Common myeloid progenitor, CD34-positive (primary cell): Measurements from ENCODE around the gene NOTCH3.

Source experiments
- CTCF ChIA-PET: fragments of 350-600 bp; sonication (Branson Sonifier 250); formaldehyde crosslinking; loops from one replicate; lab custom pipeline; 2021; ENCODE audit warnings: antibody characterized with exemption; lab: Charles Lee
- POLR2A ChIA-PET: fragments of 350-600 bp; sonication (Branson Sonifier 250); formaldehyde crosslinking; loops from one replicate; lab custom pipeline; 2021; ENCODE audit warnings: antibody characterized with exemption; lab: Charles Lee
- DNase-seq, 3 donors: peaks; one replicate each; pipeline versions ENCODE4 v3.0.0 to v3.0.0-alpha.2; 2013
- H3K27ac ChIP-seq, 2 experiments: 1 replicate in 1 of 2; 2 replicates in 1 of 2; pipeline ENCODE4 v1.7.0; 2013; ENCODE audit warnings: inconsistent platforms in 2 of 2, low read length in 2 of 2, mild to moderate bottlenecking in 2 of 2, low read depth in 1 of 2, moderate library complexity in 1 of 2; ENCODE audit not compliant: severe bottlenecking in 2 of 2, insufficient read depth in 1 of 2, poor library complexity in 1 of 2
- H3K27me3 ChIP-seq, 5 experiments: replicated peaks in 2 of 5; 1 replicate in 3 of 5; 2 replicates in 2 of 5; pipeline versions ENCODE4 v1.6.1 to v1.7.0; 2013; ENCODE audit warnings: low read length in 4 of 5, mild to moderate bottlenecking in 2 of 5, moderate library complexity in 2 of 5, inconsistent platforms in 1 of 5; ENCODE audit not compliant: insufficient read depth in 5 of 5, control insufficient read depth in 4 of 5
- H3K36me3 ChIP-seq, 4 experiments: 1 replicate in 2 of 4; 2 replicates in 2 of 4; pipeline versions ENCODE4 v1.6.1 to v1.7.0; 2013; ENCODE audit warnings: low read length in 3 of 4, control low read depth in 1 of 4, mild to moderate bottlenecking in 1 of 4; ENCODE audit not compliant: control insufficient read depth in 4 of 4, insufficient read depth in 4 of 4
- H3K4me1 ChIP-seq, 4 experiments: 1 replicate in 3 of 4; 2 replicates in 1 of 4; pipeline versions ENCODE4 v1.6.1 to v1.7.1; 2013; ENCODE audit warnings: low read length in 3 of 4, mild to moderate bottlenecking in 3 of 4, control low read depth in 1 of 4, inconsistent platforms in 1 of 4, moderate library complexity in 1 of 4; ENCODE audit not compliant: control insufficient read depth in 4 of 4, insufficient read depth in 4 of 4; ENCODE audit errors: control extremely low read depth in 1 of 4
- H3K4me3 ChIP-seq, 7 experiments: 1 replicate in 4 of 7; 2 replicates in 3 of 7; pipeline versions ENCODE4 v1.5.1 to v1.7.0; 2013; ENCODE audit warnings: mild to moderate bottlenecking in 7 of 7, low read length in 6 of 7, moderate library complexity in 6 of 7, inconsistent platforms in 2 of 7, low read depth in 2 of 7, control low read depth in 1 of 7; ENCODE audit not compliant: insufficient read depth in 4 of 7, control insufficient read depth in 1 of 7; ENCODE audit errors: extremely low read depth in 1 of 7
- H3K9me3 ChIP-seq, 5 experiments: 1 replicate in 4 of 5; 2 replicates in 1 of 5; pipeline versions ENCODE4 v1.6.1 to v1.7.1; 2013; ENCODE audit warnings: low read length in 4 of 5, mild to moderate bottlenecking in 2 of 5, inconsistent platforms in 1 of 5, low read depth in 1 of 5, moderate library complexity in 1 of 5; ENCODE audit not compliant: control insufficient read depth in 4 of 5, insufficient read depth in 2 of 5; ENCODE audit errors: control extremely low read depth in 1 of 5
- WGBS: methylation state at CpG from one replicate; pipeline ENCODE4 v1.1.5; 2013; ENCODE audit not compliant: insufficient coverage; 5-methylcytosine and 5-hydroxymethylcytosine counted together

Gene NOTCH3

GRCh38 chr19:15111758-15112157 is 89.0 kb downstream of the NOTCH3 start:
- Histone ChIP-seq H3K27ac (no peak overlapping the region), H3K4me3 (no peak overlapping the region), H3K4me1 (peaks cover 0 to 27% (median 21%) of the 10 kb centered on the region in 4 experiments), H3K36me3 (peaks cover 2 to 48% (median 14%) of the 10 kb centered on the region in 4 experiments), H3K9me3 (no peaks in the 10 kb centered on the region), H3K27me3 (peaks cover 0 to 4% (median 0%) of the 10 kb centered on the region in 5 experiments)
- DNase-seq, result no peak
- ChIA-PET POLR2A (interaction anchor here (1.3 kb wide), 1 partner anchor 13 kb away, joined by 4 read pairs; a partner anchor contains a TSS), CTCF (interaction anchor here (1.6 to 1.8 kb wide), 2 partner anchors 9 to 13 kb away, joined by 4 to 6 read pairs; no protein-coding TSS in a partner anchor)
- 100% methylated on average over 1 of the region's 1 CpG for WGBS

GRCh38 chr19:15110418-15110815 is 90.4 kb downstream of the NOTCH3 start:
- DNase-seq, result no peak
- 97% methylated on average over 12 of the region's 17 CpGs for WGBS
- Histone ChIP-seq H3K36me3 (peaks cover 2 to 38% (median 6%) of the 10 kb centered on the region in 4 experiments), H3K4me1 (peaks cover 0 to 15% (median 14%) of the 10 kb centered on the region in 4 experiments), H3K9me3 (no peaks in the 10 kb centered on the region), H3K4me3 (no peak overlapping the region), H3K27ac (no peak overlapping the region), H3K27me3 (peaks cover 0 to 6% (median 0%) of the 10 kb centered on the region in 5 experiments)
- POLR2A ChIA-PET, result no interaction called here
- CTCF ChIA-PET, result interaction anchor here (1.3 kb wide), 1 partner anchor 18 kb away, joined by 3 read pairs; no protein-coding TSS in a partner anchor

GRCh38 chr19:15109768-15110417 is 90.9 kb downstream of the NOTCH3 start:
- H3K9me3 ChIP-seq, result peaks cover 0 to 4% (median 0%) of the 10 kb centered on the region in 5 experiments
- no peak overlapping the region for H3K27ac ChIP-seq
- H3K4me3 ChIP-seq, result no peak overlapping the region
- H3K4me1 ChIP-seq, result peaks cover 0 to 15% (median 13%) of the 10 kb centered on the region in 4 experiments
- no peak for DNase-seq
- CTCF ChIA-PET, result interaction anchor here (1.2 to 1.3 kb wide), 2 partner anchors 9 to 17 kb away, joined by 3 to 5 read pairs; no protein-coding TSS in a partner anchor
- POLR2A ChIA-PET, result no interaction called here
- peaks cover 2 to 33% (median 3%) of the 10 kb centered on the region in 4 experiments for H3K36me3 ChIP-seq
- peaks cover 0 to 6% (median 0%) of the 10 kb centered on the region in 5 experiments for H3K27me3 ChIP-seq
- 97% methylated on average over 36 of the region's 49 CpGs for WGBS
